Skeletal muscle cell (primary cell): Measurements from ENCODE around the gene ADCY4.

Experiments
- DNase-seq: peaks from one replicate; pipeline ENCODE4 v3.0.0-alpha.2; 2010; ENCODE audit warnings: low read depth
- H3K4me3 ChIP-seq: 2 replicates; pipeline ENCODE4 v1.5.1; 2011; ENCODE audit warnings: low read depth, mild to moderate bottlenecking, control low read depth, low read length, moderate library complexity

ADCY4 gene

GRCh38 chr14:24322672-24323071, 12.2 kb downstream of the ADCY4 start:
- H3K4me3 ChIP-seq, result no peak overlapping the region
- no peak for DNase-seq

- no peak for DNase-seq
- no peak overlapping the region for H3K4me3 ChIP-seq
Measured at GRCh38 chr14:24321212-24321975, 13.5 kb downstream of the ADCY4 start.

GRCh38 chr14:24317141-24317928, 17.5 kb downstream of the ADCY4 start:
- no peak for DNase-seq
- no peak overlapping the region for H3K4me3 ChIP-seq

- no peak for DNase-seq
- H3K4me3 ChIP-seq, result no peak overlapping the region
Measured at GRCh38 chr14:24316597-24316950, 18.3 kb downstream of the ADCY4 start.

GRCh38 chr14:24315807-24316596, 18.9 kb downstream of the ADCY4 start:
- no peak for DNase-seq
- no peak overlapping the region for H3K4me3 ChIP-seq

- no peak overlapping the region for H3K4me3 ChIP-seq
- no peak for DNase-seq
Measured at GRCh38 chr14:24315243-24315806, 19.5 kb downstream of the ADCY4 start.

GRCh38 chr14:24314377-24315193, 20.3 kb downstream of the ADCY4 start:
- H3K4me3 ChIP-seq, result no peak overlapping the region
- no peak for DNase-seq

- no peak for DNase-seq
- H3K4me3 ChIP-seq, result no peak overlapping the region
Measured at GRCh38 chr14:24313913-24314312, 21.0 kb downstream of the ADCY4 start.

GRCh38 chr14:24312736-24313507, 21.9 kb downstream of the ADCY4 start:
- no peak for DNase-seq
- no peak overlapping the region for H3K4me3 ChIP-seq

GRCh38 chr14:24311837-24312615, 22.8 kb downstream of the ADCY4 start:
- no peak overlapping the region for H3K4me3 ChIP-seq
- DNase-seq, result no peak

- DNase-seq, result no peak
- H3K4me3 ChIP-seq, result peak within 1 kb of the TSS; percentile 29
Measured at GRCh38 chr14:24310646-24311604, 23.9 kb downstream of the ADCY4 start, which contains the start of gene LTB4R. LTB4R (plus strand) TSS chr14:24311502; CDS start chr14:24315652, 4,150 bp downstream.

- no peak for DNase-seq
Measured at GRCh38 chr14:24310265-24310645, 24.6 kb downstream of the ADCY4 start.

GRCh38 chr14:24309538-24310264, 25.2 kb downstream of the ADCY4 start, which contains the start of gene LTB4R2:
LTB4R2 (plus strand) TSS chr14:24310140; CDS start chr14:24310665, 525 bp downstream.
- peak within 1 kb of the TSS; percentile 29 for H3K4me3 ChIP-seq

More at GRCh38 chr14:24310265-24310645, 24.6 kb downstream of the ADCY4 start:
- peak overlapping the region; percentile 15 for H3K4me3 ChIP-seq

GRCh38 chr14:24308342-24309124, 26.3 kb downstream of the ADCY4 start:
- H3K4me3 ChIP-seq, result no peak overlapping the region
- no peak for DNase-seq

More at GRCh38 chr14:24309538-24310264, 25.2 kb downstream of the ADCY4 start, which contains the start of gene LTB4R2:
- no peak for DNase-seq
